ENCODE results near the gene BEND4.

- TF ChIP-seq CTCF (IDR thresholded peaks at IDR 0.05) (no peak), POLR2A (IDR thresholded peaks at IDR 0.05) (no peak)
These were observed 8.4 kb downstream of the BEND4 start for GRCh38 chr4:42144028-42144427.

All from heart left ventricle (tissue), 13 donors.